PC-3 (cell line): ENCODE measurements around the gene SLC34A1. TPM values are rescaled to one million over a fixed set of nuclear protein-coding genes. Genes with fewer than 3 reads are reported as not detected.

ENCODE experiments used
- ATAC-seq: fragments of 200-7000 bp; cut with Tn5 transposase; 2 replicates; pipeline ENCODE4 v1.9.1; 2020; ENCODE audit warnings: mild to moderate bottlenecking, moderate library complexity
- BruUV-seq: library from RNA; stranded (reverse); fragments of 400-500 nt; replicated peaks from 2 replicates; lab custom pipeline; 2021; lab: Mats Ljungman, UMichigan
- CTCF ChIA-PET: fragments of 300-600 bp; sonication (Branson Sonifier 250); formaldehyde crosslinking; loops from one replicate; lab custom pipeline; 2022; ENCODE audit warnings: antibody characterized with exemption; lab: Charles Lee
- POLR2A ChIA-PET: fragments of 300-600 bp; sonication (Branson Sonifier 250); formaldehyde crosslinking; loops from one replicate; lab custom pipeline; 2022; ENCODE audit warnings: antibody characterized with exemption; ENCODE audit not compliant: unreplicated experiment; lab: Charles Lee
- DNase-seq: peaks from one replicate; pipeline ENCODE4 v3.0.0-alpha.2; 2015
- H2AFZ ChIP-seq: fragments of 300-600 bp; sonication (generic); 2 replicates; pipeline ENCODE4 v1.6.0; 2016; ENCODE audit warnings: antibody characterized with exemption, low read length
- H3F3A ChIP-seq: fragments of 300-600 bp; sonication (generic); one replicate; pipeline ENCODE4 v1.6.0; 2017; ENCODE audit warnings: antibody characterized with exemption, low read length, control low read depth, mild to moderate bottlenecking; ENCODE audit not compliant: unreplicated experiment
- H3K27ac ChIP-seq: fragments of 300-600 bp; sonication (generic); 2 replicates; pipeline ENCODE4 v1.5.1; 2016; ENCODE audit warnings: mild to moderate bottlenecking, low read length
- H3K27me3 ChIP-seq: fragments of 300-600 bp; sonication (generic); 2 replicates; pipeline ENCODE4 v1.6.1; 2016; ENCODE audit warnings: low read length, mixed read lengths
- H3K36me3 ChIP-seq: fragments of 300-600 bp; sonication (generic); 2 replicates; pipeline ENCODE4 v1.6.1; 2016; ENCODE audit warnings: low read depth, mixed run types, low read length, mixed read lengths
- H3K4me1 ChIP-seq: fragments of 300-600 bp; sonication (generic); 2 replicates; pipeline ENCODE4 v1.5.1; 2016; ENCODE audit warnings: low read length; ENCODE audit not compliant: insufficient read depth
- H3K4me2 ChIP-seq: fragments of 300-600 bp; sonication (generic); 2 replicates; pipeline ENCODE4 v1.6.0; 2016; ENCODE audit warnings: low read length
- H3K4me3 ChIP-seq: fragments of 300-600 bp; sonication (generic); 2 replicates; pipeline ENCODE4 v1.5.1; 2016; ENCODE audit warnings: mild to moderate bottlenecking, low read length, mixed read lengths
- H3K79me2 ChIP-seq: fragments of 300-600 bp; sonication (generic); 2 replicates; pipeline ENCODE4 v1.6.1; 2017; ENCODE audit warnings: low read length, mixed read lengths
- H3K9ac ChIP-seq: fragments of 300-600 bp; sonication (generic); 2 replicates; pipeline ENCODE4 v1.6.0; 2016; ENCODE audit warnings: mild to moderate bottlenecking, low read length
- H3K9me2 ChIP-seq: fragments of 300-600 bp; sonication (generic); replicated peaks from 2 replicates; pipeline ENCODE4 v1.6.1; 2016; ENCODE audit warnings: mixed run types, low read length, mixed read lengths
- H3K9me3 ChIP-seq: fragments of 300-600 bp; sonication (generic); 2 replicates; pipeline ENCODE4 v1.6.1; 2016; ENCODE audit warnings: low read length, mixed read lengths
- H4K20me1 ChIP-seq: fragments of 300-600 bp; sonication (generic); 2 replicates; pipeline ENCODE4 v1.6.1; 2016; ENCODE audit warnings: low read length, mixed read lengths
- CTCF ChIP-seq: fragments of 300-600 bp; sonication (generic); conservative IDR thresholded peaks from 2 replicates; pipeline ENCODE4 v1.5.1; 2017; ENCODE audit warnings: antibody characterized with exemption, low read depth, mild to moderate bottlenecking, low read length
- EZH2 ChIP-seq: fragments of 300-600 bp; sonication (generic); IDR thresholded peaks from one replicate; pipeline ENCODE4 v1.6.1; 2017; ENCODE audit warnings: antibody characterized with exemption, mild to moderate bottlenecking, low read length; ENCODE audit not compliant: unreplicated experiment
- EZH2phosphoT487 ChIP-seq: fragments of 300-600 bp; sonication (generic); IDR thresholded peaks from 2 replicates; pipeline ENCODE4 v1.6.1; 2018; ENCODE audit warnings: mild to moderate bottlenecking, antibody characterized with exemption, low read length, borderline replicate concordance
- intact Hi-C: fragments of 100-400 bp; cut with micrococcal nuclease; formaldehyde crosslinking; loops from 2 replicates; pipeline ENCODE4 v1.9.0; 2023
- total RNA-seq: library from RNA; depleted of rRNA; stranded (reverse); fragments of >200 nt; gene quantifications from 2 replicates; pipeline ENCODE4 v1.2.3, GENCODE V29; 2014

The SLC34A1 gene
- total RNA-seq, 1 experiment from 2014 or later = 0.07 TPM

- H3F3A ChIP-seq = peaks cover 8% of the 10 kb centered on the region
- ChIA-PET CTCF (interaction anchor here (2.2 kb wide), 1 partner anchor 12 kb away, joined by 5 read pairs; no protein-coding TSS in a partner anchor), POLR2A (interaction anchor here (1.3 kb wide), 1 partner anchor 17 kb away, joined by 3 read pairs; the partner anchor contains the start of gene GRK6)
These were observed 59.1 kb downstream of the SLC34A1 start for GRCh38 chr5:177443144-177443983.

GRCh38 chr5:177444106-177445051, 60.1 kb downstream of the SLC34A1 start:
- Histone ChIP-seq H3K4me1 (peaks cover 23% of the 10 kb centered on the region), H3K4me2 (no peak overlapping the region), H3F3A (peaks cover 10% of the 10 kb centered on the region), H3K9ac (no peak overlapping the region), H4K20me1 (no peaks in the 10 kb centered on the region), H3K36me3 (peaks cover 14% of the 10 kb centered on the region), H3K27ac (no peak overlapping the region), H3K9me2 (no peaks in the 10 kb centered on the region), H3K4me3 (no peak overlapping the region), H3K9me3 (no peaks in the 10 kb centered on the region), H2AFZ (no peak overlapping the region), H3K79me2 (peaks cover 41% of the 10 kb centered on the region), H3K27me3 (no peaks in the 10 kb centered on the region)
- ATAC-seq = no peak
- intact Hi-C loops = no loop called here
- TF ChIP-seq CTCF (no peak), EZH2 (no peak), EZH2phosphoT487 (no peak)
- ChIA-PET CTCF (interaction anchor here (2.2 kb wide), 1 partner anchor 11 kb away, joined by 5 read pairs; no protein-coding TSS in a partner anchor), POLR2A (interaction anchor here (1.3 kb wide), 1 partner anchor 18 kb away, joined by 3 read pairs; the partner anchor contains the start of gene GRK6)
- no peak for DNase-seq
- BruUV-seq = no TSS peak

More at GRCh38 chr5:177443144-177443983, 59.1 kb downstream of the SLC34A1 start:
- DNase-seq (no peak), ATAC-seq (no peak)
- Histone ChIP-seq H3K27me3 (no peaks in the 10 kb centered on the region), H3K27ac (no peak overlapping the region), H3K36me3 (peaks cover 16% of the 10 kb centered on the region), H3K4me1 (peaks cover 15% of the 10 kb centered on the region), H3K9me3 (no peaks in the 10 kb centered on the region), H3K4me3 (no peak overlapping the region), H3K4me2 (no peak overlapping the region), H2AFZ (no peak overlapping the region), H3K9me2 (no peaks in the 10 kb centered on the region), H4K20me1 (no peaks in the 10 kb centered on the region), H3K79me2 (peaks cover 31% of the 10 kb centered on the region), H3K9ac (no peak overlapping the region)
- intact Hi-C loops = no loop called here
- no TSS peak for BruUV-seq
- TF ChIP-seq CTCF (no peak), EZH2 (no peak), EZH2phosphoT487 (no peak)
